HG03175 (cell line): ENCODE measurements around the gene CACNA2D2.

Source experiments
- ATAC-seq: cut with Tn5 transposase; IDR thresholded peaks from one replicate; pipeline ENCODE4 v1.9.1; 2021; ENCODE audit warnings: mild to moderate bottlenecking, moderate library complexity; ENCODE audit not compliant: unreplicated experiment

CACNA2D2 gene

DNA sequence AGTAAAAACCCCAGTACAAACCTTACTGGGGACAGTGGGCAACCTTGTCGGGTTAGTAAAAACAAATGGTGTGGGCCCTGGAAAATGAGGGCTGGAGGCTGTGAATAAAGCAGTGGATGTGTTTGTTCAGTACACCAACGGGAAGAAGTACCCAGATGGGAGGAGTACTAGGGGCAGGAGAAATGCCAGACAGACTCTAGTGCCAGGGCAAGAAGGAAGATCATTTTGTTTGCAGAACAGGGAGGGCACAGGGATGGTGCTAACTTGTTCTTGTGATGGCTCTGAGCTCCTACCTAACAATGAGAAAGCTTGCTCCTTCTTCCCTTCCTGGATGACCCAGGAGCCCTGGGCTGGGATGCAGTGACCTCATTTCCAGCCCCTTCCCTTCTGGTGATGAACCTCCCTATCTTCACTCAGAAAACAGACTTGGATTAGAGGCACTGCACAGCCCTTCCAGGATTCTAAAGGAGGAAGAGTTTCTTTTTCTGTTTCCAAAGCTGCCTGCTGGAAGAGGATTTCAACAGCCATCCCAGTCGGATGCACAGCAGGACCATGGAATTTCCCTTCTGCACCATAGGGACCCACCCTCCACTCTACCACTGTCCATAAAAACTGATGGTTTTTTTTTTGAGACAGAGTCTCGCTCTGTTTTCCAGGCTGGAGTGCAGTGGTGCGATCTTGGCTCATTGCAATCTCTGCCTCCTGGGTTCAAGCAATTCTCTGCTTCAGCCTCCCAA lies 168.9 kb downstream of the CACNA2D2 start:
- no peak for ATAC-seq

DNA sequence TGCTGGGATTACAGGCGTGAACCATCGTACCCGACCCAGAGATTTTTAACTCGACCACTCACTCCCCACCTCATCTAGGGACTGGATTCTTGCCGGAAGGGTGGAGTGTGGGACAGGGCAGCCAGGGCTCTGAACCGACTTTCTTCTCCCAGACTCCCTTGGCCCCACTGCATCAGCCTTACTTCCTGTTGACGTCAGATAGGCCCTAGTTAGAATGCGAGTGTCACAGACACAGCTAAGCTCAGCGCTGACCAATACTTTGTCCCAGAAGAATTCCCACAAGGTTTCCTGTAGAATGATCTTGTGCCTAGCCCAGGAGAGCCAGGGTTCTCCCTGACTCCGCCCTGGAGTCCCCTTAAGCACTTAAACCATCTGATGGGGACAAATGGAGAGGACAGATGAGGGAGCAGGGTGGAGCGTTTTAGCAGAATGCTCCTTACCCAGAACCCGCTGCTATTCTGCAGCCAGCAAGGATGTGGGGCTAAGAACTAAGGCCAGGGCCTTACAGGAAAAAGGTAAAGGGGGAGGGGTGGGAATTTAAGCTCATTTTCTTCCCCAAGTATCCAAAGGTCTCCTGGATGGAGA lies 169.6 kb downstream of the CACNA2D2 start:
- ATAC-seq, result no peak

- ATAC-seq, result no peak
These were observed 172.0 kb downstream of the CACNA2D2 start for GRCh38 chr3:50331364-50331907.

DNA sequence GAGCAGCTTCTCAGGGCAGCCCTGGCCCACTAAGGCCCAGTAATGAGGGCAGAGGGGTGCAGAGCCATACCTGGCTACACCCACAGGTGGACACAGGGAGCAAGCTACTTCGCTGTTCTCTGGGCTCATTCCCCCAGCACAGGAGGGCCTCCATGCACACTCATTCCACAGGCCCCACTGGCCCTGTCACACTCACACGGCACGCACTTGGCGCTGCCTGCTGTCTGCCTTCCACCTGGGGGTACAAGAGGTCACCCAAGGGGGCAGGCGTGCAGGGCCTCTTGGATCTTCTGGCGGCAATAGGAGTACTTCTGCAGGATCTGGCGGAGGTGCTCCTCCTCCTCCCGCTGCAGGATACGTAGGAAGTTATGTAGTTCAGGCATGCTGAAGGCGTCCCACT lies 173.1 kb downstream of the CACNA2D2 start:
- ATAC-seq, result no peak

DNA sequence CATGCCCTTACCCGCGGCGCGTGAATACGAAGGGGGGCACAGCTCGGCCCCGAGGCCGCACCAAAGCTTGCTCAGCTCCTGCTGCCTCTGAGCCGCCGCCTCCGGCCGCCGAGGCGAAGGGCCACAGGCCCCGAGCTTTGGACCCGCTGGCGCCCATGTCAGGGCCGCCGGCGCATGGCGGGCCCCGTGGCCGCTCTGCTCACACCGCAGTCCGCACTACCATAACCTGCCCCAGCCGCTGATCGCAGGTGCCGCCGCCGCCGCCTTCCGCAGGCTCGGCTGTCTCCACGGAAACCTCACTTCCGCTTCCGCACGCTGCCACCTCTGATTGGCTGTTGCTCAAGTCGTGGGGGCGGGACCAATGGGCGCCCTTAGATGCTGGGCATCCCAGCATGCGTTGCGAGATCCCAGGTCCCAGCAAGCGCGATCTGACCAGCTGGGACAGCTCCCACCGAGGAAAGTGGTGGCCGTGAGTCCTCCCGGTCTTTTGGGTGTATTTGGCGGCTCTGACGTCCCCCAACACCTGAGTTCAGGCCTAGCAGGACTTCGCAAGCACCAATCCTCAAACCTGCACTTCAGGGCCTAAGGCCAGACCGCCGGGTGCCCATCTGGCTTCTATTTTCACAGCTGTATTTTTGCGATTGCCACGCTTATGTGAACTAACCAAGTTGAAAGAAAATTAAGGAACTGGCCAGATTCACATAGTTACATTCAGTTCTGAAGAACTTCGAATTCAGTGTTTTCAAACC lies 175.3 kb downstream of the CACNA2D2 start, which contains the start of gene TUSC2:
TSS of gene TUSC2 (minus strand) at position 281 of the 749 bp plus-strand sequence. CDS start at position 157, 124 bp downstream.
- ATAC-seq, result peak; percentile 90

- ATAC-seq, result no peak
These were observed 176.3 kb downstream of the CACNA2D2 start for GRCh38 chr3:50327129-50327528.

GRCh38 chr3:50326182-50326541 lies 177.3 kb downstream of the CACNA2D2 start:
- ATAC-seq, result no peak

DNA sequence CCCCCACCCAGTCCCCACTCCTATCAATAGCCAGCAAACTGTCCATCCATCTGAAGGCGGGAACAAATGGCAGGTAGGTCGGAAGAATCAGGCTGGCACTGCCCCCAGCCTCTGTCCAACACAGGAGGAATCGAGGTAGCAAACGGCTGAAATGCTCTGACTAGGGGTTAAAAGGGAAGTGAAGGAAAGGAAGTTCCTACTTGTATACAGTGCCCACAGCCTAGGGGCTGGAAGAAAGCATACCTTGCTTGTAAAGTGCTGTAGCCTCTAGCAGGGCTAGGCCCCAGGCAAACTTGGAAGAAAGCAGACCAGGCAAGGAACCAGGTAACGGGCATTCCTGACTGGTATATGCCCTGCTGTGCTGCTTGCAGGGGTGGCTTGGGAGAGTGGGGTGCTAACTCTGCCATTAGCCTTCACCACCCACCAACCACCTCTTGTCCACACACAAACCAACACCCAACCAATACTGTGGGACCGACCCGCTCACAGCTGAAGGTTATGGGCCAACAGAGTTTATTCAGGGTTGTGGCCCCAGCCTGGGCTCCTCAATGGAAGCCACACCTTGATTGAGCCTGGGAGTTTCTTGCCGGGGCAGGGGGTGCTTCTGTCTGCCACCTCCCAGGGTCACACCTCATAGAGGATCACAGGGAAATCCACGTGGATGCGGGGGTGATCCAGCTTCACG lies 177.8 kb downstream of the CACNA2D2 start:
- no peak for ATAC-seq

- no peak for ATAC-seq
These were observed 178.3 kb downstream of the CACNA2D2 start for GRCh38 chr3:50325113-50325480.

DNA sequence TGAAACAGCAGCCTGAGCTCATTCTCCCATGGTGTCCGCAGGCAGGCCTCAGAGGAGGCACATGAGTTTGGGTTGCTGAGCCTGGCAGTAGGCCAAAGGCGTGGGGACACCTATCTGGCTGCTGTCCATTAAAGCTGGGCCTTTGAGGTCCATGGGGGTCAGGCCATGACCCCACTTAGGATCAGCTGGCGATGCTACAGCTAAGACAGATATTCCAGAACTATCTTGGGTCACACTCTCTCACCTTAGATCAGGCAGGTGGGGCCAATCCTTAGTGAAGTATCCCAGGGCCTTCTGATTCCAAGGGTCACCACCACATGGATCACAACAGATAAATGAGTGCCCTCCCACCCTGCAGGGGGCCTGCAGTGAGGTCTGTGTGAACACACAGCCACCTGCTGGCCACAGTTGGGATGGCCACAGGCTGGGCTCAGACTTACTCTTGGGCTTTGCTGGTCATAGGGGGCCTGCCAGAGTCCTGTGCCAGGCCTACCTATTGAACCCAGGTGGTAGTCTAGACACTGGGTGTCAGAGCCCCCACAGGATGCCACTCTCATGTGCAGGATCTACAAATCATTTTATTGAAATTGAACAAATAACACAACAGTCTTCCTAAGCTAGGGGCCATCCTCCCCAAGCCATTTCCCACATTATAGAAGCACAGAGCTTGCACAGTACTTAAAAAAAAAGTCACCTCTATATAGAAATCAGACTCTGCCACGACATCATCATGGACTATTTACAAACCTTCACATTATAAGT lies 178.9 kb downstream of the CACNA2D2 start:
- no peak for ATAC-seq

DNA sequence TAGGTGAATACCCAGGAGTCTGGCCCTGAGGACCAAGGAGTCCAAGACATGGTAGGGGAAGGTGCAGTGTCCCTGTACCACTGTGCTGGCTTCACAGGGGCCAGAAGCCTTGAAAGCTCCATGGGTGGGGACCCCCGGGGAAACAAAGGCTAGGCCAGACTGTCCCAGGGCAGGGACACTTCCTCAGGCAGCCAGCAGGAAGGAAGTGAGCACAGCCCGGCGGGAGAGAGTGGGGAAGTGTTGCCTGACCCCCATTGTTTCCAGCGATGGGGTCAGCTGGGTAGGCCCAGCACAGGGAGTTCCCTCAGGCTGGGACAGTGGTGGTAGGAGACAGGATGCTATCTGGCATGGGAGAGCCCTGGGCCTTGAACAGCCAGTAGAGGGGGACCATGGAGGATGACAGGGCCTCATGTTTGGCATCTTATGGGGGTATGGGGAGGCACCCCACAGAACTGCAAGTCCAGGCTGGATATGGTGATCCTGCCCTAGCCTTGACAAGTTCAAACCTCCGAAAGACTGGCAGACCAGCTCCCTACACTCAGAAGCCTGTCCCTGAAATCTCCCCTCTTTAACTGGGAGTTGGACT lies 179.7 kb downstream of the CACNA2D2 start:
- ATAC-seq, result no peak

GRCh38 chr3:50323092-50323600 lies 180.3 kb downstream of the CACNA2D2 start:
- ATAC-seq, result no peak

- ATAC-seq, result no peak
These were observed 180.9 kb downstream of the CACNA2D2 start, which contains the start of gene HYAL2 for GRCh38 chr3:50322386-50323091. TSS of gene HYAL2 (minus strand) at chr3:50322745. CDS start at chr3:50320489, 2,256 bp downstream.

GRCh38 chr3:50322115-50322385 lies 181.4 kb downstream of the CACNA2D2 start:
- no peak for ATAC-seq

GRCh38 chr3:50321336-50322114 lies 181.9 kb downstream of the CACNA2D2 start:
- peak; percentile 82 for ATAC-seq

DNA sequence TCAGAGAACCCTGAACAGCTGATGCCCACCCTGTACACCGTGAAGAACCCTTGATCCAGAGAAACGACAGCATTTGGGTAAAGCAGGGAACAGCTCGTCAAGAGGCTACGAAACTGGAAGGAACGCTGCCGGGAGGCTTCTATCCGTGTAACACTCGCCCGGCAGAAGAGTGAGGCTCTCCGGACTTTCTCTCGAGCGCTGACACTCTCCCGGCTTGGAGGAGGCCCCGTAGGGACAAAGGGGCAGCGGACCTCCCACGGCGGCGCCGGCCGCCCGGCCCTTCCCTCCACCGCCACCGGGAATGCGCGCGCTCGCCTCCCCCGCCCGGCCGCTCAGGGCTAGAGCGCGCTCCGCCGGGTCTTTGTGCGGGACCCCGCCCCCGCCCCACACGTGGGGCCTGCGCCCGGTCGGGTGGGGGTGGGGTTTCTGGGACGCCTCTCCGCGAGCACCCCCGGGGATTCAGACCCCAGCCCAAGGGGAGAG lies 182.5 kb downstream of the CACNA2D2 start:
- ATAC-seq, result peak; percentile 41

DNA sequence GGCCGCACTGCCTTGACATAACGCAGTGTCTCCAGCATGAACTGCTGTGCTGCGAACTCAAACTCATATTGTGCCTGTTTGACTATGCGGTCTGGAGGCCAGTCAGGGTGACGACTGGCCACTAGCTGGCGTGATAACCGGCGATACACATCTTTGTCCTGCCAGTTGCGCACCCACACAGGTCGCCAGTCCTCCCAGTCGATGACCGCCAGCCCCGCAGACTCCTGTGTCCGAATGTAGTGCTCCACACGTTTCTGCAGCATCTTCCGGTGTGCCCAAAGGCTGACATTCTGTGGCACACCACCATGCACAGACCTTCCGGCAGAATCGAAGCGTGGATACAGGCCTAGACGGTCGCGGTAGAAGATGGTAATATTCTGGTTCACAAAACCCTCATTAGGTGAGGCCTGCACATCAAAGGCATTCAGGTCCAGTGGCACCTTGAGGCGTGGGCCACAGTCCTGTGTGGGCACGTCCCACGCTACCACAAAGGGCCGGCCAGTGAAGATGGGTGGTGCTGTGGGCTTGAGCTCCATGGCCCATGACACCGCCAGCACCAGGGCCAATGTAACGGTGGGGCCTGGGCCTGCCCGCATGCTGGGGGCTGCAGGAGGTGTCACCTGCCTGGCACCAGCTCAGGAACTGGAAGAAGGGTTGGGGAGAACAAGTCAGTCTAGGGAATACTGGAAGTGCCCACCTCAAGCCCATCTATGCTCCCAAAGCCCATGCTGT lies 183.4 kb downstream of the CACNA2D2 start:
- ATAC-seq, result no peak
